H1 (cell line): ENCODE measurements around the gene KIF11. TPM values are rescaled to one million over a fixed set of nuclear protein-coding genes. Genes with fewer than 3 reads are reported as not detected.

ENCODE experiments used
- EZH2 ChIP-seq: fragments of 200-600 bp; sonication (generic); IDR thresholded peaks from 2 replicates; pipeline ENCODE4 v1.7.1; 2012; ENCODE audit warnings: low read depth, mild to moderate bottlenecking, moderate library complexity, low read length, inconsistent platforms; ENCODE audit not compliant: severe bottlenecking
- polyA plus RNA-seq, 7 experiments: library from polyadenylated mRNA; depleted of rRNA in 3 of 7; stranded (reverse) in 5 of 7; unstranded in 2 of 7; fragments of >200 nt in 5 of 7; fragments of 200-250 nt in 2 of 7; gene quantifications; 1 replicate in 5 of 7; 2 replicates in 1 of 7; 4 replicates in 1 of 7; pipeline versions ENCODE4 v1.2.1 to v1.2.3, GENCODE V29; 2011 to 2013; ENCODE audit warnings: missing spikeins in 2 of 7, mixed read lengths in 2 of 7
- total RNA-seq: library from RNA; stranded (reverse); fragmentation: NEBNext Ultra II Directional; extraction: Animal tissue kit (Norgen Biotek cat#: 25700); gene quantifications from 2 replicates; pipeline ENCODE4 v1.2.1, GENCODE V29; 2021

KIF11 gene
- total and polyA plus RNA-seq, 2 of the 8 experiments (the other 6 are each of a cell fraction or from before 2014, with no cell fraction given): 11.1 to 59.2 TPM

DNA sequence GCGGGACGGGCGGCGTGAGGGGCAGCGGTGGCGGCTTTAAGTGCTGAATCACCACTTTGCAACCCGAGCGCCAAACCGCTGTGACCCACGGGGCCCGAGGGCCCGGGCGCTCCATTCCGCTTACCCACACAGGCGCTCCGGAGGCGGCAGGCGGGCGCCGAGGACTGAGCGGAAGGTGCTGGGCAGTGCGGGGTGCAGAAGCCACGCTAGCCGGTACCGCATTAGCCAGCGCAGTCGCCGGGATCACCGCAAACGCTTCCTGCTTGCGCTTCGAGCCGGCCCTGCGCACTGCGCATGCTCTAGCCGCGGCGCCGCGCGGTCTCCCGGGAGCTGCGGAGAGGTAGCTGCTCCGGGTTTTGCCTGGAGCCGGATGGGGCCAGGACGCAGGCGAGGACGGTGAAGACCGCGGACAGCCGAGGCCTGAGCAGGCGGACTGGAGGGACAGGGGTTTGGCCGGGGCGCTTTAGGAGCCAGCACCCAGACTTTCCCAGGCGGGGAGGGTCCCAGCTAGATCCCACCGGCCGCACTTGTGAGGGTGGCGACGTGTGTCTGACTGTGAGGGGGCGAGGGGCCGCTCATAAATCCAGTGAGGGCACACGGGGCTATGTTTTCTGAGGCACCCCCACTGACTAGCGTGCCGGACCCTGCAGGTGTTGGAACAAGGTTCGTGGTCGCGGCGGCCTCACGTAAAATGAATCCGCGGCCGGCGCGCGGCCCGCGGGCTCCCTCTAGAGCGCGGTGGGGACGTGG, 19.0 kb upstream of the KIF11 start, which contains the start of gene IDE (continued):
- no peak for TF ChIP-seq EZH2
